ENCODE data around the gene NPAP1.

The NPAP1 gene

GRCh38 chr15:24662991-24663390, 12.6 kb upstream of the NPAP1 start (continued):
- TF ChIP-seq CREB5 (CRISPR knock-in tag; IDR thresholded peaks at IDR 0.05; ENCODE audit: low read depth) (no peak), TOX (CRISPR knock-in tag; IDR thresholded peaks at IDR 0.05; ENCODE audit: borderline replicate concordance) (no peak), ZFP3 (CRISPR knock-in tag; IDR thresholded peaks at IDR 0.05) (no peak), CSDC2 (CRISPR knock-in tag; IDR thresholded peaks at IDR 0.05) (no peak)

DNA sequence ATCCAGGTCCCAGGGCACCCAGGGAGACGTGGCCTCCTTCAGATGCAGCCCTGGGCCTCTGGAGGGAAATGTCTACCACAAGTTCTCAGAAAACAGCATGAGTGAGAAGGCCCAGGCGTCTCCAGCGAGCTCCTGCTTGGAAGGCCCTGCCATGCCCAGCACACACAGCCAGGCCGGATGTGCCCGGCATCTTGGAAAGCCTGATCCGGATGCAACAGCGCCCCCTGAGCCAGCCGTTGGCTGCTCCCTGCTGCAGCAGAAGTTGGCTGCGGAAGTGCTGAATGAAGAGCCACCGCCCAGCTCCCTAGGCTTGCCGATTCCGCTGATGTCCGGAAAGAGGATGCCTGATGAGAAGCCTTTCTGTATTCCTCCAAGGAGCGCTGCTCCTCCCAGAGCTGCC, 856 bp downstream of the NPAP1 start:
- TF ChIP-seq CREB5 (CRISPR knock-in tag; IDR thresholded peaks at IDR 0.05; ENCODE audit: low read depth) (no peak), TSHZ2 (CRISPR knock-in tag; IDR thresholded peaks at IDR 0.05) (no peak), ZNF565 (CRISPR knock-in tag; conservative IDR thresholded peaks at IDR 0.05; ENCODE audit: low read depth) (no peak), GLIS3 (CRISPR knock-in tag; IDR thresholded peaks at IDR 0.05) (no peak)
- ATAC-seq: no peak

DNA sequence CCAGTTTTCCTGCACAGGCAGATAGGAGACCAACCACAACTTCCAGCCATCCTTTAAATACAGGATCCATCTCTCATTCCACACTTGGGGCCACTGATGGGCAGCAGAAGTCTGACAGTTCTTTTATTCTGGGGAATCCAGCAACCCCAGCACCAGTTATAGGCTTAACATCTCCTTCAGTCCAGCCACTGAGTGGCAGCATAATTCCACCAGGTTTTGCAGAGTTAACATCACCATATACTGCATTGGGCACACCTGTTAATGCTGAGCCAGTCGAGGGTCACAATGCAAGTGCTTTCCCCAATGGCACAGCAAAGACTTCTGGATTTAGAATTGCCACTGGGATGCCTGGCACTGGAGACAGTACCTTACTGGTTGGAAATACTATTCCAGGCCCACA, 2.9 kb downstream of the NPAP1 start:
- TF ChIP-seq TCF4 (CRISPR knock-in tag; IDR thresholded peaks at IDR 0.05; ENCODE audit: borderline replicate concordance): no peak
- TF ChIP-seq ZNF8 (CRISPR knock-in tag; IDR thresholded peaks at IDR 0.05): no peak
- no peak for TF ChIP-seq CSDC2 (CRISPR knock-in tag; IDR thresholded peaks at IDR 0.05)
- TF ChIP-seq ZC3H10 (CRISPR knock-in tag; IDR thresholded peaks at IDR 0.05): no peak
- no peak for TF ChIP-seq BACH2 (CRISPR knock-in tag; IDR thresholded peaks at IDR 0.05; ENCODE audit: borderline replicate concordance)
- no peak for TF ChIP-seq GLIS3 (CRISPR knock-in tag; IDR thresholded peaks at IDR 0.05)
- no peak for TF ChIP-seq ZFP30 (CRISPR knock-in tag; IDR thresholded peaks at IDR 0.05)
- TF ChIP-seq ZNF565 (CRISPR knock-in tag; conservative IDR thresholded peaks at IDR 0.05; ENCODE audit: low read depth): no peak
- no peak for TF ChIP-seq CREB5 (CRISPR knock-in tag; IDR thresholded peaks at IDR 0.05; ENCODE audit: low read depth)
- no peak for TF ChIP-seq ESRRG (CRISPR knock-in tag; IDR thresholded peaks at IDR 0.05)
- no peak for TF ChIP-seq PPARA (CRISPR knock-in tag; IDR thresholded peaks at IDR 0.05; ENCODE audit: borderline replicate concordance)
- no peak for TF ChIP-seq ARNTL (CRISPR knock-in tag; IDR thresholded peaks at IDR 0.05; ENCODE audit: borderline replicate concordance, low read depth)
- TF ChIP-seq ZNF70 (CRISPR knock-in tag; IDR thresholded peaks at IDR 0.05): no peak
- TF ChIP-seq OSR1 (CRISPR knock-in tag; IDR thresholded peaks at IDR 0.05): no peak
- TF ChIP-seq ZFP3 (CRISPR knock-in tag; IDR thresholded peaks at IDR 0.05): no peak
- no peak for TF ChIP-seq TOX (CRISPR knock-in tag; IDR thresholded peaks at IDR 0.05; ENCODE audit: borderline replicate concordance)
- TF ChIP-seq POU6F1 (CRISPR knock-in tag; IDR thresholded peaks at IDR 0.05; ENCODE audit: borderline replicate concordance, low read depth): no peak
- ATAC-seq: no peak

DNA sequence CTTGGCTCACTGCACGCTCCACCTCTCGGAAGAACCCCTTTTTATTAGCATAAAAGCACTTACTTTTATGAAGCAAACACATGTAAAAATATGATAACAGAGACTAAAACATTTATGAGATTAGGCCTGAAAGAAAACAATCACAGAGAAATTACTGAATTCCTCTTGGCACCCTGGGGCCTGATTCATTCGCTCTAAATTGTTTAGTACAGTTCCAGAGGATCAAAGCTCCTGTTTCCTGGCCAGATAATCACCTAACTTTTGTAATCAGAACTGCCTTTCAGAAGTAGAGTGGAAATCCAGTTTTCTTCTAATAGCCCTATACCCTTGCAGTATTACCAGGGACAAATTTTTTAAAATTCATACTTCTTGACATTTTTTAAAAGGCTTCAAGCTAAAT, 6.4 kb downstream of the NPAP1 start:
- TF ChIP-seq GLIS3 (CRISPR knock-in tag; IDR thresholded peaks at IDR 0.05): no peak
- no peak for TF ChIP-seq TCF4 (CRISPR knock-in tag; IDR thresholded peaks at IDR 0.05; ENCODE audit: borderline replicate concordance)
- TF ChIP-seq ZNF8 (CRISPR knock-in tag; IDR thresholded peaks at IDR 0.05): no peak
- no peak for TF ChIP-seq ZFP3 (CRISPR knock-in tag; IDR thresholded peaks at IDR 0.05)
- TF ChIP-seq CREB5 (CRISPR knock-in tag; IDR thresholded peaks at IDR 0.05; ENCODE audit: low read depth): no peak
- TF ChIP-seq ESRRG (CRISPR knock-in tag; IDR thresholded peaks at IDR 0.05): no peak
- no peak for TF ChIP-seq ZFP30 (CRISPR knock-in tag; IDR thresholded peaks at IDR 0.05)
- TF ChIP-seq TOX (CRISPR knock-in tag; IDR thresholded peaks at IDR 0.05; ENCODE audit: borderline replicate concordance): no peak
- TF ChIP-seq PPARA (CRISPR knock-in tag; IDR thresholded peaks at IDR 0.05; ENCODE audit: borderline replicate concordance): no peak
- TF ChIP-seq TSHZ2 (CRISPR knock-in tag; IDR thresholded peaks at IDR 0.05): no peak
- TF ChIP-seq ARNTL (CRISPR knock-in tag; IDR thresholded peaks at IDR 0.05; ENCODE audit: borderline replicate concordance, low read depth): no peak
- no peak for TF ChIP-seq RARB (CRISPR knock-in tag; IDR thresholded peaks at IDR 0.05)
- no peak for TF ChIP-seq OSR1 (CRISPR knock-in tag; IDR thresholded peaks at IDR 0.05)
- no peak for TF ChIP-seq ZNF70 (CRISPR knock-in tag; IDR thresholded peaks at IDR 0.05)
- TF ChIP-seq ZNF565 (CRISPR knock-in tag; conservative IDR thresholded peaks at IDR 0.05; ENCODE audit: low read depth): no peak
- TF ChIP-seq ISL1 (CRISPR knock-in tag; IDR thresholded peaks at IDR 0.05): no peak
- no peak for TF ChIP-seq ZC3H10 (CRISPR knock-in tag; IDR thresholded peaks at IDR 0.05)
- no peak for TF ChIP-seq SNAI2 (CRISPR knock-in tag; IDR thresholded peaks at IDR 0.05)
- TF ChIP-seq BACH2 (CRISPR knock-in tag; IDR thresholded peaks at IDR 0.05; ENCODE audit: borderline replicate concordance): no peak
- ATAC-seq: no peak
